A673 (cell line): Measurements from ENCODE around the gene TRAM2. TPM values are rescaled to one million over a fixed set of nuclear protein-coding genes. Genes with fewer than 3 reads are reported as not detected.

Experiments
- BruUV-seq: library from RNA; stranded (reverse); fragments of 400-500 nt; replicated peaks from 2 replicates; lab custom pipeline; 2021; lab: Mats Ljungman, UMichigan
- CTCF ChIA-PET: fragments of 300-600 bp; sonication (Branson Sonifier 250); formaldehyde crosslinking; loops from one replicate; lab custom pipeline; 2022; ENCODE audit warnings: antibody characterized with exemption; lab: Charles Lee
- POLR2A ChIA-PET: fragments of 300-600 bp; sonication (Branson Sonifier 250); formaldehyde crosslinking; loops from one replicate; lab custom pipeline; 2022; ENCODE audit warnings: antibody characterized with exemption; ENCODE audit not compliant: low non-redundant PET; lab: Charles Lee
- DNase-seq: peaks from one replicate; pipeline ENCODE4 v3.0.0-alpha.2; 2015; ENCODE audit warnings: low spot score
- H3K27ac ChIP-seq: fragments of 200-600 bp; sonication (generic); 2 replicates; pipeline ENCODE4 v1.5.1; 2016; ENCODE audit warnings: mixed run types, low read depth, mild to moderate bottlenecking, mixed read lengths, antibody characterized with exemption, low read length; ENCODE audit not compliant: poor library complexity, severe bottlenecking
- H3K27me3 ChIP-seq: fragments of 200-600 bp; sonication (generic); replicated peaks from 2 replicates; pipeline ENCODE4 v1.6.1; 2017; ENCODE audit warnings: mixed run types, low read depth, mild to moderate bottlenecking, mixed read lengths, antibody characterized with exemption, low read length; ENCODE audit not compliant: insufficient read depth, poor library complexity
- H3K36me3 ChIP-seq: fragments of 200-600 bp; sonication (generic); 2 replicates; pipeline ENCODE4 v1.6.1; 2016; ENCODE audit warnings: mixed run types, mild to moderate bottlenecking, mixed read lengths, antibody characterized with exemption, low read length; ENCODE audit not compliant: insufficient read depth, poor library complexity, severe bottlenecking
- H3K4me1 ChIP-seq: fragments of 200-600 bp; sonication (generic); 2 replicates; pipeline ENCODE4 v1.6.1; 2017; ENCODE audit warnings: mixed run types, mild to moderate bottlenecking, mixed read lengths, antibody characterized with exemption, low read length; ENCODE audit not compliant: insufficient read depth, poor library complexity, severe bottlenecking
- H3K4me3 ChIP-seq: fragments of 200-600 bp; sonication (generic); 2 replicates; pipeline ENCODE4 v1.5.1; 2016; ENCODE audit warnings: low read depth, mixed run types, mild to moderate bottlenecking, mixed read lengths, low read length; ENCODE audit not compliant: poor library complexity, severe bottlenecking
- H3K9me3 ChIP-seq: fragments of 200-600 bp; sonication (generic); 2 replicates; pipeline ENCODE4 v1.6.1; 2016; ENCODE audit warnings: mixed run types, low read depth, mild to moderate bottlenecking, mixed read lengths, antibody characterized with exemption, low read length; ENCODE audit not compliant: poor library complexity, severe bottlenecking
- EZH2 ChIP-seq: fragments of 200-600 bp; sonication (generic); IDR thresholded peaks from 2 replicates; pipeline ENCODE4 v1.6.1; 2017; ENCODE audit warnings: borderline replicate concordance, low read depth, mild to moderate bottlenecking, mixed read lengths, antibody characterized with exemption, low read length; ENCODE audit not compliant: poor library complexity, severe bottlenecking
- intact Hi-C: fragments of 100-400 bp; cut with micrococcal nuclease; formaldehyde crosslinking; loops from one replicate; pipeline ENCODE4 v1.10.0; 2022; ENCODE audit not compliant: unreplicated experiment
- total RNA-seq: library from RNA; stranded (reverse); gene quantifications from 2 replicates; pipeline ENCODE4 v1.2.3, GENCODE V29; 2021
- TF ChIP-seq, protein P1 (sequence below): fragments of 300-800, 200-600 bp; sonication (generic); conservative IDR thresholded peaks from 2 replicates; pipeline ENCODE4 v1.5.1; 2017; ENCODE audit warnings: low read depth, mild to moderate bottlenecking, antibody characterized with exemption, low read length, moderate library complexity, mixed read lengths

TRAM2 gene
- total RNA-seq, 1 experiment from 2014 or later = 21.9 TPM

DNA sequence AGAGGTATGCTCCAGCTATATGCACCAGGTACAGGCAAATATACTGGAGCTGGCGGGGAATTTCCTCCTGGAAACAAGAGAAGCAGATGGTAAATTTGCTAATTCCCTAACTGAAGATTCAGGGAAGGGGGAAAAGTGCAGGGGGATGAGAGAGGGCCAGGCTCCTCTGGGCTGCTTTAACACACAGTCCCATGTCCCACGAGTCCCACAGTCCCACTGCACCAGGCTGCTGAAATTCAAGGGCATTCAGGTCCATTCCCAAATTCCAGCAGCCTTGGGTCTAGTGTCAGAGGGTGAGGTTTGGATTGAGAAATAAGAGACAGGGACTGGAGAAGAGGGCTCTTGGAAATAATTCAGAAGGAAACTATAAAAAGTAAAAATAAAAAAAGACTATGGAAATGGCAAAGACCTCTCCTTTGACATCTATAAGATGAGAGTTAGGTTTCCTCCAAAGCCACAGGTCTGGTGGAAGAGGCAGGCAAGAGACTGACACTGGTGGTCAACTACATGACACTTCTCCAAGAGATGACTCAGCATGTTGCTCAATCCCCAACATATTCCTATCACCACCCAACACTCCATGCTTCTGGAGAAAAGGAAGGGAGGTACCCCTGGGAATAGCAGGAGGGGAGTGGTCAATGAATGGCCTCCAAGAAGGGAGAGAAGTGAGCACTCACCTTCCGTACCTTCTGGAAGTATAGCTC is 69.2 kb downstream of the TRAM2 start:
- Histone ChIP-seq H3K27me3 (no peaks in the 10 kb centered on the region), H3K9me3 (no peaks in the 10 kb centered on the region), H3K4me1 (peaks cover 9% of the 10 kb centered on the region), H3K36me3 (no peaks in the 10 kb centered on the region), H3K4me3 (no peak overlapping the region), H3K27ac (no peak overlapping the region)
- ChIA-PET POLR2A (no interaction called here), CTCF (no interaction called here)
- DNase-seq = no peak
- no peak for TF ChIP-seq EZH2
- TF ChIP-seq, protein P1, sequence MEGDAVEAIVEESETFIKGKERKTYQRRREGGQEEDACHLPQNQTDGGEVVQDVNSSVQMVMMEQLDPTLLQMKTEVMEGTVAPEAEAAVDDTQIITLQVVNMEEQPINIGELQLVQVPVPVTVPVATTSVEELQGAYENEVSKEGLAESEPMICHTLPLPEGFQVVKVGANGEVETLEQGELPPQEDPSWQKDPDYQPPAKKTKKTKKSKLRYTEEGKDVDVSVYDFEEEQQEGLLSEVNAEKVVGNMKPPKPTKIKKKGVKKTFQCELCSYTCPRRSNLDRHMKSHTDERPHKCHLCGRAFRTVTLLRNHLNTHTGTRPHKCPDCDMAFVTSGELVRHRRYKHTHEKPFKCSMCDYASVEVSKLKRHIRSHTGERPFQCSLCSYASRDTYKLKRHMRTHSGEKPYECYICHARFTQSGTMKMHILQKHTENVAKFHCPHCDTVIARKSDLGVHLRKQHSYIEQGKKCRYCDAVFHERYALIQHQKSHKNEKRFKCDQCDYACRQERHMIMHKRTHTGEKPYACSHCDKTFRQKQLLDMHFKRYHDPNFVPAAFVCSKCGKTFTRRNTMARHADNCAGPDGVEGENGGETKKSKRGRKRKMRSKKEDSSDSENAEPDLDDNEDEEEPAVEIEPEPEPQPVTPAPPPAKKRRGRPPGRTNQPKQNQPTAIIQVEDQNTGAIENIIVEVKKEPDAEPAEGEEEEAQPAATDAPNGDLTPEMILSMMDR = no peak
- BruUV-seq = no TSS peak
- intact Hi-C loops = no loop called here

DNA sequence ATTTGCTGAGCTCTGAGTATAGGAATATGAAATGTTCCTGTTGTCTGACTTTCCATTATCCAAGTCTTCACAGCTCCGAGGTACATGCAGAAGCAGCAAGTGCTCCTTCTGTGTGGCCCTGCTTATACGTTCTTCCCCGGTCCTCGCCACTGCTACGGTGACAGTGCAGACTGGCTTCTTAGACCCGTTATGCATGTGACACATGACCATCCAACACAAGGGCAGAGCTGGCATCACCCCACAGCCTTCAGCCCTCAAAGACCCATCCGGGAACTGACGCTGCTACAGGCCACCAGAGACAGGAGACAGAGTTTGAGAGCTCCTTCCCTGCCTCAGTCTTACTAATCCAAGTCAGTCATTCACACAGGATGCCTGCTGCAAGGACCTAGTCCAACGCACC is 70.4 kb downstream of the TRAM2 start:
- no peak overlapping the region for H3K27ac ChIP-seq
- no TSS peak for BruUV-seq
- no peaks in the 10 kb centered on the region for H3K36me3 ChIP-seq
- no peaks in the 10 kb centered on the region for H3K27me3 ChIP-seq
- no peak for TF ChIP-seq EZH2
- TF ChIP-seq, protein P1 = no peak
- no peak for DNase-seq
- ChIA-PET POLR2A (no interaction called here), CTCF (no interaction called here)
- peaks cover 9% of the 10 kb centered on the region for H3K4me1 ChIP-seq
- intact Hi-C loops = no loop called here
- no peak overlapping the region for H3K4me3 ChIP-seq
- H3K9me3 ChIP-seq = no peaks in the 10 kb centered on the region

DNA sequence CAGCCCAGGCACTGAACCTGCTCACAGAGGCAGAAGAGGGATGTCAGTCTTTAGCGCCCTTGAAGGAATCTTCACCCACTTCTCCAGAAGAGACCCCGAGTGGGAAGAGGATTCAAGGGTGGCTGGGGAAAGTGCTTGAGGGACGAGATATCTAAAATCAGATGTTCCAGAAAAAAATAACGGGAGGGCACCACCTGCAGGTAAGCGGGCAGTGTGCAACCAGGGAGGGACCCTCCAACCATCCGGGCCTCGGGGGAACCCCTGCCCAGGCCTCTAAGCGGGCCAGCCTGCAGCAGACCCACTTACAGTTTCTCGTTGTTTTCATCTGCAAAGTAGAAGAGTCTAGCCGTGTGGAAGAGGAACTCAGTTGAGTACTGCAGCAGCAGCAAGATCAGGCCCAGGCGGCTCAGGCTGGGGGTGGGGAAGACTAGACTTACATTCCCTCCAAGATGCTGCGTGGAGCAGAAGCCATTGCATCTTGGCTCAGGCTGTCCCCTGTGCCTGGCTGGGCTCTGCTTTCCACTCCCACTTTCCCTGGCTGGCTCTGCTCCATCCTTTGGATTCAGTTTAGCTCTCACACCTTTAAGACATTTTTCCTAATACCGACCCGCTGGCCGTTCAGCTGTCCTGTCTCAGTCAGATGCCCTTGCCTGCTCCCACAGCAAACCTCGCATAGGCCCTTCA is 71.0 kb downstream of the TRAM2 start:
- Histone ChIP-seq H3K4me1 (peaks cover 9% of the 10 kb centered on the region), H3K4me3 (no peak overlapping the region), H3K27me3 (no peaks in the 10 kb centered on the region), H3K27ac (no peak overlapping the region), H3K36me3 (no peaks in the 10 kb centered on the region), H3K9me3 (no peaks in the 10 kb centered on the region)
- no peak for TF ChIP-seq EZH2
- TF ChIP-seq, protein P1 = no peak
- DNase-seq = no peak
- intact Hi-C loops = no loop called here
- no TSS peak for BruUV-seq
- ChIA-PET POLR2A (no interaction called here), CTCF (no interaction called here)
